ENCODE results near the gene ABCD2.

DNA sequence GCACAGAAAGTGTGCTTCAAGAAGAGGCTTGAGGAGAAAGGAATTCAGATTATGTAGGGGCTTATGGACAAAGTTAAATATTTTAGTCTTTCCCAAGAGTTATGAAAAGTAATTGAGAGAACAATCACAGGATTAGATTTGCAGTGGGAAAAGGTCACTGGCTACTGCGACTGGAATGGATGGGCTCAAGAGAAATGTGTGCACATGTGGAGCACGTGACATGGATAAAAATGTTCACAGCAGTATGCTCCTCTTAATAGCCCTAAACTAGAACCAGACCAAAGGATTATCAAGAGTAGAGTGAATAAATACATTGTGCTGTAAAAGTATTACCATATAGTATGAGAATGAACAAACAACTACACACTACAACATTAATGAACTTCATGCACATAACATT lies 78.1 kb downstream of the ABCD2 start:
- no peak for TF ChIP-seq SUZ12 (IDR thresholded peaks at IDR 0.05)
- no peak for TF ChIP-seq L3MBTL2 (conservative IDR thresholded peaks at IDR 0.05)
- TF ChIP-seq FOXM1 (IDR thresholded peaks at IDR 0.05; ENCODE audit: borderline replicate concordance): no peak
- no peak for TF ChIP-seq FOXA1 (IDR thresholded peaks at IDR 0.05)
- TF ChIP-seq NFRKB (IDR thresholded peaks at IDR 0.05): no peak
- TF ChIP-seq, protein P1, sequence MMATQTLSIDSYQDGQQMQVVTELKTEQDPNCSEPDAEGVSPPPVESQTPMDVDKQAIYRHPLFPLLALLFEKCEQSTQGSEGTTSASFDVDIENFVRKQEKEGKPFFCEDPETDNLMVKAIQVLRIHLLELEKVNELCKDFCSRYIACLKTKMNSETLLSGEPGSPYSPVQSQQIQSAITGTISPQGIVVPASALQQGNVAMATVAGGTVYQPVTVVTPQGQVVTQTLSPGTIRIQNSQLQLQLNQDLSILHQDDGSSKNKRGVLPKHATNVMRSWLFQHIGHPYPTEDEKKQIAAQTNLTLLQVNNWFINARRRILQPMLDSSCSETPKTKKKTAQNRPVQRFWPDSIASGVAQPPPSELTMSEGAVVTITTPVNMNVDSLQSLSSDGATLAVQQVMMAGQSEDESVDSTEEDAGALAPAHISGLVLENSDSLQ (IDR thresholded peaks at IDR 0.05): no peak
- TF ChIP-seq HDGF (IDR thresholded peaks at IDR 0.05; ENCODE audit: borderline replicate concordance): no peak
- no peak for TF ChIP-seq ELF4 (IDR thresholded peaks at IDR 0.05)
- TF ChIP-seq TARDBP (IDR thresholded peaks at IDR 0.05): no peak
- TF ChIP-seq BHLHE40 (IDR thresholded peaks at IDR 0.05; ENCODE audit: borderline replicate concordance): no peak
- TF ChIP-seq LEF1 (IDR thresholded peaks at IDR 0.05; ENCODE audit: borderline replicate concordance): no peak
- no peak for TF ChIP-seq SP1 (IDR thresholded peaks at IDR 0.05)
- TF ChIP-seq ARNT (IDR thresholded peaks at IDR 0.05): no peak

All from HEK293T (cell line).